ENCODE data around the gene NCAPG2.
"Not testable (repeated sequence)": the region's sequence is repeated elsewhere in the genome, so short reads cannot be mapped to it uniquely, and the experiment has no call there.

The NCAPG2 gene

DNA sequence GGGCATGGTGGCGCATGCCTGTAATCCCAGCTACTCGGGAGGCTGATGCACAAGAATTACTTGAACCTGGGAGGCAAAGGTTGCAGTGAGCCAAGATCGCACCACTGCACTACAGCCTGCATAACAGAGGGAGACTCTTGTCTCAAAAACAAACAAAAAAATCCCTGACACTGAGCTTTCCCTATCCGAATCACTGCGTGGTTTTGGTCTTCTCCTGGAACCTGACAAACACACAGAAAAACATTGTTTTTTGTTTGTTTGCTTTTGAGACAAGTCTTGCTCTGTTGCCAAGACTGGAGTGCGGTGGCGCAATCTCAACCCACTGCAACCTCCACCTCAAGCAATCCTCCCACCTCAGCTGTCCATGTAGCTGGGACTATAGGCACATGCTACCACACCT lies 66.6 kb downstream of the NCAPG2 start:
- Histone ChIP-seq H3K23ac (ENCODE audit: low read length) (no peak overlapping the region), H2BK12ac (ENCODE audit: low read length) (no peak overlapping the region), H3K18ac (ENCODE audit: low read length) (peak overlapping the region; percentile 22)

DNA sequence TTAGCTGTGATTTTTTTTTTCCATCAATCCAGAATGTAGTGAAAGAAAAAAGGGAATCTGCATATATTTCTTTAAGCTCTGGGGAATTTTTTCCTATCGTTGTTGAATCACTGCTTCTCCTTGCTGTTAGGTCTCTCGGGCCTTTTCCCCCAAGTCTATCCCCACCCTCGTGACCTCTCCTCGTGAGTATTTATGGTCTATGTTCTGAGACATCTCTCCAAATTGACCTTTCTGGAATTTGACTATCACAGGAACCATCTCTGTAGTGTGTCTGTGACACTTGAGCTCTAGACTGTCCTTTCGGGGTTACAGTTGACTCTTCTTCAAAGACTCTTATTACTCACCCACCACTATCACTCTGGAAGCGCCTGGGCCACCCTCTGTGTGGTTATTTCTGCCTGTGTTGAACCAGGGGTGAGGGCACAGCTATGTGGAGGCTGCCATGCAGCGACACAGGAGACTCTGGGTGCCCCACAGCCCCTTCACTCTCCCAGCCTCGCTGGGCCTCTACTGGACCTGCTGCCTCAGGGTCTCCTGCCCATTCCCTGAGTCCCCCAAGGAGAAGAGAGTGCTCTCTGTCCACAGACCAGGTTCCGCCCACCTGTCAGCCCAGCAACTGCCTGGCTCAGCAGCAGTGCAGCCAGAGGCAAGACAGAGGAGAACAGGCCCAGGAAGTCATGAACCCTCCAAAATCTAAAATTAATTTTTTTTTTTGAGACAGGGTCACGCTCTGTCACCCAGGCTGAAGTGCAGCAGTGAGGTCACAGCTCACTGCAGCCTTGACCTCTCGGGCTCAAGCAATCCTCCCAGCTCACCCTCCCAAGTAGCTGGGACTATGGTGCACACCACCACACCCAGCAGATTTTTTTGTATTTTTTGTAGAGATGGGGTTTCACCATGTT lies 71.3 kb downstream of the NCAPG2 start:
- Histone ChIP-seq H2BK5ac (ENCODE audit: low read depth, low read length, poor library complexity) (no peak overlapping the region), H3K9me3 (ENCODE audit: insufficient read depth, low read depth, low read length) (no peaks in the 10 kb centered on the region), H3K4me3 (ENCODE audit: low read depth, low read length) (no peak overlapping the region), H4K91ac (ENCODE audit: low read depth, low read length) (no peak overlapping the region), H3K27me3 (ENCODE audit: insufficient read depth, low read length) (no peaks in the 10 kb centered on the region), H3K36me3 (ENCODE audit: control insufficient read depth in 1 of 2, insufficient read depth in 2 of 2, low read length in 2 of 2) (peaks cover 20 to 24% of the 10 kb centered on the region in 2 experiments), H3K14ac (ENCODE audit: low read length) (no peak overlapping the region), H3K27ac (ENCODE audit: low read depth, low read length) (no peak overlapping the region), H2AFZ (ENCODE audit: insufficient read depth, low read length, poor library complexity) (no peak overlapping the region), H4K8ac (ENCODE audit: low read depth, low read length) (no peak overlapping the region), H3K4me1 (ENCODE audit: control insufficient read depth in 1 of 2, insufficient read depth in 2 of 2, low read length in 2 of 2) (no peaks in the 10 kb centered on the region), H3K4ac (ENCODE audit: low read depth, low read length) (no peak overlapping the region), H3K79me2 (ENCODE audit: control insufficient read depth, insufficient read depth, low read length, poor library complexity) (no peaks in the 10 kb centered on the region), H3K79me1 (ENCODE audit: low read length) (no peaks in the 10 kb centered on the region), H3K23ac (ENCODE audit: low read length) (no peak overlapping the region), H3K18ac (ENCODE audit: low read length) (no peak overlapping the region), H2BK12ac (ENCODE audit: low read length) (no peak overlapping the region), H3K4me2 (ENCODE audit: low read length) (no peak overlapping the region), H4K12ac (ENCODE audit: low read depth, low read length) (no peak overlapping the region), H2AK5ac (ENCODE audit: low read length) (no peak overlapping the region), H3K9ac (ENCODE audit: low read length) (no peak overlapping the region), H2BK120ac (ENCODE audit: insufficient read depth, low read length, poor library complexity) (no peak overlapping the region)
- WGBS (ENCODE audit: extremely low coverage, insufficient coverage, insufficient read length), result no CpG with 5 or more reads among the region's 11 CpGs
- no peak for DNase-seq

More for the DNA sequence above, 66.6 kb downstream of the NCAPG2 start:
- Histone ChIP-seq H2AFZ (ENCODE audit: insufficient read depth, low read length, poor library complexity) (no peak overlapping the region), H3K4me2 (ENCODE audit: low read length) (no peak overlapping the region), H3K4ac (ENCODE audit: low read depth, low read length) (no peak overlapping the region), H3K27ac (ENCODE audit: low read depth, low read length) (no peak overlapping the region), H2AK5ac (ENCODE audit: low read length) (no peak overlapping the region), H4K12ac (ENCODE audit: low read depth, low read length) (no peak overlapping the region), H4K8ac (ENCODE audit: low read depth, low read length) (no peak overlapping the region), H4K91ac (ENCODE audit: low read depth, low read length) (no peak overlapping the region), H3K9ac (ENCODE audit: low read length) (no peak overlapping the region), H3K14ac (ENCODE audit: low read length) (no peak overlapping the region), H3K27me3 (ENCODE audit: insufficient read depth, low read length) (no peaks in the 10 kb centered on the region), H2BK5ac (ENCODE audit: low read depth, low read length, poor library complexity) (no peak overlapping the region), H3K9me3 (ENCODE audit: insufficient read depth, low read depth, low read length) (no peaks in the 10 kb centered on the region), H3K4me1 (ENCODE audit: control insufficient read depth in 1 of 2, insufficient read depth in 2 of 2, low read length in 2 of 2) (no peaks in the 10 kb centered on the region), H3K79me2 (ENCODE audit: control insufficient read depth, insufficient read depth, low read length, poor library complexity) (no peaks in the 10 kb centered on the region), H3K36me3 (ENCODE audit: control insufficient read depth in 1 of 2, insufficient read depth in 2 of 2, low read length in 2 of 2) (peaks cover 11 to 16% of the 10 kb centered on the region in 2 experiments), H3K79me1 (ENCODE audit: low read length) (no peaks in the 10 kb centered on the region), H2BK120ac (ENCODE audit: insufficient read depth, low read length, poor library complexity) (no peak overlapping the region), H3K4me3 (ENCODE audit: low read depth, low read length) (no peak overlapping the region)
- peak; percentile 9 to 56 for DNase-seq
- no CpG with 5 or more reads among the region's 7 CpGs for whole genome bisulfite sequencing (ENCODE audit: extremely low coverage, insufficient coverage, insufficient read length)

GRCh38 chr7:158631574-158632195 lies 72.9 kb downstream of the NCAPG2 start:
- no peak overlapping the region for H2BK120ac ChIP-seq (ENCODE audit: insufficient read depth, low read length, poor library complexity)
- no peak overlapping the region for H3K4me3 ChIP-seq (ENCODE audit: low read depth, low read length)
- H2AFZ ChIP-seq (ENCODE audit: insufficient read depth, low read length, poor library complexity), result no peak overlapping the region
- no peaks in the 10 kb centered on the region for H3K9me3 ChIP-seq (ENCODE audit: insufficient read depth, low read depth, low read length)
- H2BK12ac ChIP-seq (ENCODE audit: low read length), result no peak overlapping the region
- no CpG with 5 or more reads among the region's 3 CpGs for WGBS (ENCODE audit: extremely low coverage, insufficient coverage, insufficient read length)
- no peaks in the 10 kb centered on the region for H3K27me3 ChIP-seq (ENCODE audit: insufficient read depth, low read length)
- no peak overlapping the region for H4K12ac ChIP-seq (ENCODE audit: low read depth, low read length)
- no peak overlapping the region for H3K4ac ChIP-seq (ENCODE audit: low read depth, low read length)
- H3K79me2 ChIP-seq (ENCODE audit: control insufficient read depth, insufficient read depth, low read length, poor library complexity), result no peaks in the 10 kb centered on the region
- H2AK5ac ChIP-seq (ENCODE audit: low read length), result no peak overlapping the region
- no peak overlapping the region for H3K14ac ChIP-seq (ENCODE audit: low read length)
- no peaks in the 10 kb centered on the region for H3K79me1 ChIP-seq (ENCODE audit: low read length)
- H3K23ac ChIP-seq (ENCODE audit: low read length), result no peak overlapping the region
- no peak overlapping the region for H2BK5ac ChIP-seq (ENCODE audit: low read depth, low read length, poor library complexity)
- H3K27ac ChIP-seq (ENCODE audit: low read depth, low read length), result no peak overlapping the region
- H3K9ac ChIP-seq (ENCODE audit: low read length), result no peak overlapping the region
- DNase-seq, result no peak
- no peak overlapping the region for H3K4me2 ChIP-seq (ENCODE audit: low read length)
- H3K18ac ChIP-seq (ENCODE audit: low read length), result no peak overlapping the region
- H4K8ac ChIP-seq (ENCODE audit: low read depth, low read length), result no peak overlapping the region
- H3K4me1 ChIP-seq (ENCODE audit: control insufficient read depth in 1 of 2, insufficient read depth in 2 of 2, low read length in 2 of 2), result no peaks in the 10 kb centered on the region
- peaks cover 15 to 17% of the 10 kb centered on the region in 2 experiments for H3K36me3 ChIP-seq (ENCODE audit: control insufficient read depth in 1 of 2, insufficient read depth in 2 of 2, low read length in 2 of 2)
- no peak overlapping the region for H4K91ac ChIP-seq (ENCODE audit: low read depth, low read length)

DNA sequence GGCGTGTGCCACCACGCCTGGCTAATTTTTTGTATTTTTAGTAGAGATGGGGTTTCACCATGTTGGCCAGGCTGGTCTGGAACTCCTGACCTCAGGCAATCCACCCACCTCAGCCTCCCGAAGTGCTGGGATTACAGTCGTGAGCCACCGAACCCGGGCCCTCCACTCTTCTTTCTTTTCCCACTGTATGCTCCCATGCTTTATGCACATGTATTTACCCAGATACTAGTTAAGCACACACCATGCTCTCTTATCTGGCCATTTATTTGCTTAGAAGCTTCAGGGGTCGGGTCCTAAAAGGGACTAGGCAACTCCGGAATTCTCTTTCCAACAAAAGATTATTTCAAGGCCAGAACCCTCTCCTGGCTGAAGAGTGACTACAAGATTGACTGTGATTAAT lies 78.3 kb downstream of the NCAPG2 start:
- not testable (repeated sequence) for H4K8ac ChIP-seq (ENCODE audit: low read depth, low read length); H3K4ac ChIP-seq (ENCODE audit: low read depth, low read length); H3K27ac ChIP-seq (ENCODE audit: low read depth, low read length); DNase-seq; H3K4me3 ChIP-seq (ENCODE audit: low read depth, low read length); H3K9me3 ChIP-seq (ENCODE audit: insufficient read depth, low read depth, low read length); H2BK5ac ChIP-seq (ENCODE audit: low read depth, low read length, poor library complexity); H2BK12ac ChIP-seq (ENCODE audit: low read length); H3K23ac ChIP-seq (ENCODE audit: low read length); H3K27me3 ChIP-seq (ENCODE audit: insufficient read depth, low read length); H4K91ac ChIP-seq (ENCODE audit: low read depth, low read length); H2AK5ac ChIP-seq (ENCODE audit: low read length); H3K4me1 ChIP-seq (ENCODE audit: control insufficient read depth in 1 of 2, insufficient read depth in 2 of 2, low read length in 2 of 2); H3K79me1 ChIP-seq (ENCODE audit: low read length); H3K79me2 ChIP-seq (ENCODE audit: control insufficient read depth, insufficient read depth, low read length, poor library complexity); H2BK120ac ChIP-seq (ENCODE audit: insufficient read depth, low read length, poor library complexity); H2AFZ ChIP-seq (ENCODE audit: insufficient read depth, low read length, poor library complexity); H3K18ac ChIP-seq (ENCODE audit: low read length); H3K9ac ChIP-seq (ENCODE audit: low read length); H4K12ac ChIP-seq (ENCODE audit: low read depth, low read length); H3K14ac ChIP-seq (ENCODE audit: low read length); H3K4me2 ChIP-seq (ENCODE audit: low read length)
- H3K36me3 ChIP-seq (ENCODE audit: control insufficient read depth in 1 of 2, insufficient read depth in 2 of 2, low read length in 2 of 2), result peaks cover 13 to 21% of the 10 kb centered on the region in 2 experiments
- no CpG with 5 or more reads among the region's 8 CpGs for WGBS (ENCODE audit: extremely low coverage, insufficient coverage, insufficient read length)

All from trophoblast cell (in vitro differentiated cells and primary cell).